Panc1 (cell line): Measurements from ENCODE around the gene KRT84. TPM values are rescaled to one million over a fixed set of nuclear protein-coding genes. Genes with fewer than 3 reads are reported as not detected.

Experiments
- ATAC-seq: fragments of 200-7000 bp; cut with Tn5 transposase; 2 replicates; pipeline ENCODE4 v1.9.1; 2020; ENCODE audit warnings: mild to moderate bottlenecking, moderate library complexity
- Bru-seq: library from RNA; stranded (reverse); fragments of 400-500 nt; gene quantifications from one replicate; lab custom pipeline; 2021; lab: Mats Ljungman, UMichigan
- BruChase-seq, 2 experiments: library from RNA; stranded (reverse); fragments of 400-500 nt; gene quantifications; one replicate each; lab custom pipeline; 2021; lab: Mats Ljungman, UMichigan
- BruUV-seq: library from RNA; stranded (reverse); fragments of 400-500 nt; replicated peaks from 2 replicates; lab custom pipeline; 2021; lab: Mats Ljungman, UMichigan
- CTCF ChIA-PET: fragments of 300-600 bp; sonication (Branson Sonifier 250); formaldehyde crosslinking; loops from one replicate; lab custom pipeline; 2022; ENCODE audit warnings: antibody characterized with exemption; lab: Charles Lee
- POLR2A ChIA-PET: fragments of 300-600 bp; sonication (Branson Sonifier 250); formaldehyde crosslinking; loops from one replicate; lab custom pipeline; 2022; ENCODE audit warnings: antibody characterized with exemption; lab: Charles Lee
- DNase-seq: peaks from one replicate; pipeline ENCODE4 v3.0.0-alpha.2; 2010; ENCODE audit warnings: low read depth, low spot score
- H3K27ac ChIP-seq: 2 replicates; pipeline ENCODE4 v1.5.1; 2011; ENCODE audit warnings: mild to moderate bottlenecking, low read length, inconsistent platforms
- H3K27me3 ChIP-seq: fragments of 200-500 bp; sonication (Bioruptor generic); 2 replicates; pipeline ENCODE4 v1.6.0; 2014; ENCODE audit warnings: low read length, inconsistent platforms; ENCODE audit not compliant: control insufficient read depth, insufficient read depth
- H3K36me3 ChIP-seq: fragments of 200-500 bp; sonication (Bioruptor generic); 2 replicates; pipeline ENCODE4 v1.5.1; 2014; ENCODE audit warnings: inconsistent platforms, mild to moderate bottlenecking, low read length, moderate library complexity; ENCODE audit not compliant: control insufficient read depth, insufficient read depth
- H3K4me1 ChIP-seq: 2 replicates; pipeline ENCODE4 v1.5.1; 2011; ENCODE audit warnings: inconsistent platforms, mild to moderate bottlenecking, low read length, moderate library complexity; ENCODE audit not compliant: control insufficient read depth, insufficient read depth
- H3K4me3 ChIP-seq, 2 experiments: 2 replicates each; pipeline ENCODE4 v1.5.1; 2011 to 2012; ENCODE audit warnings: low read depth in 2 of 2, low read length in 2 of 2, mild to moderate bottlenecking in 2 of 2, inconsistent platforms in 1 of 2, moderate library complexity in 1 of 2
- H3K9me3 ChIP-seq: fragments of 200-500 bp; sonication (Bioruptor generic); 2 replicates; pipeline ENCODE4 v1.5.1; 2014; ENCODE audit warnings: low read depth, mild to moderate bottlenecking, inconsistent platforms, low read length, moderate library complexity; ENCODE audit not compliant: control insufficient read depth, insufficient read depth
- CTCF ChIP-seq: fragments of 450-650 bp; IDR thresholded peaks from 2 replicates; pipeline ENCODE4 v1.5.1; 2017; ENCODE audit warnings: mild to moderate bottlenecking
- POLR2AphosphoS5 ChIP-seq: IDR thresholded peaks from 2 replicates; pipeline ENCODE4 v1.6.1; 2012; ENCODE audit warnings: mild to moderate bottlenecking, low read depth, low read length, moderate library complexity
- REST ChIP-seq, 2 experiments: IDR thresholded peaks; 2 replicates each; pipeline ENCODE4 v1.6.1; 2011 to 2012; ENCODE audit warnings: low read depth in 2 of 2, control low read depth in 1 of 2, low read length in 1 of 2, mild to moderate bottlenecking in 1 of 2, moderate library complexity in 1 of 2; ENCODE audit not compliant: insufficient read depth in 1 of 2
- SIN3A ChIP-seq: IDR thresholded peaks from 2 replicates; pipeline ENCODE4 v1.6.1; 2012; ENCODE audit warnings: low read depth, mild to moderate bottlenecking, low read length, moderate library complexity, borderline replicate concordance; ENCODE audit not compliant: insufficient read depth
- TCF7L2 ChIP-seq: IDR thresholded peaks from 2 replicates; pipeline ENCODE4 v1.6.1; 2011; ENCODE audit warnings: mild to moderate bottlenecking, low read depth, low read length, inconsistent platforms
- in situ Hi-C: cut with HindIII; loops from 2 replicates; pipeline ENCODE4 v1.10.0; 2016; ENCODE audit warnings: low sequenced_read_pairs, low pct_unique_long_range_greater_than_20kb
- intact Hi-C: fragments of 100-400 bp; cut with micrococcal nuclease; formaldehyde crosslinking; loops from one replicate; pipeline ENCODE4 v1.10.0; 2022; ENCODE audit not compliant: unreplicated experiment
- long read RNA-seq: library from polyadenylated mRNA; unstranded; transcript quantifications from one replicate; pipeline ENCODE4 v2.0.0, GENCODE V29; 2021; ENCODE audit not compliant: unreplicated experiment
- polyA plus RNA-seq: library from polyadenylated mRNA; unstranded; fragments of >200 nt; gene quantifications from one replicate; pipeline ENCODE4 v1.2.1, GENCODE V29; 2012; ENCODE audit warnings: missing spikeins; ENCODE audit not compliant: insufficient read length
- total RNA-seq: library from RNA; stranded (reverse); gene quantifications from one replicate; pipeline ENCODE4 v1.2.1, GENCODE V29; 2021; ENCODE audit not compliant: unreplicated experiment

KRT84 gene
- total RNA-seq (not detected), Bru-seq, nascent RNA (not detected), BruChase-seq, experiment 1, labeled RNA remaining after a 2-hour chase (not detected), BruChase-seq, experiment 2, labeled RNA remaining after a 6-hour chase (not detected)
- polyA plus RNA-seq: 0.27 TPM
- long read RNA-seq: 0 reads

- Histone ChIP-seq H3K9me3 (no peaks in the 10 kb centered on the region), H3K27me3 (peaks cover 11% of the 10 kb centered on the region), H3K4me1 (no peaks in the 10 kb centered on the region), H3K36me3 (no peaks in the 10 kb centered on the region), H3K4me3 (no peak within 1 kb of the TSS), H3K27ac (no peak within 1 kb of the TSS)
- CTCF ChIA-PET: no interaction called here
- in situ Hi-C loops (no loop called here), intact Hi-C loops (no loop called here)
- no peak for DNase-seq
- ATAC-seq: no peak
- POLR2A ChIA-PET: no interaction called here
- no TSS peak for BruUV-seq
- no peak for TF ChIP-seq CTCF
- TF ChIP-seq POLR2AphosphoS5: no peak
- TF ChIP-seq REST (IDR thresholded peaks at IDR 0.05; ENCODE audit: insufficient read depth in 1 of 2, low read depth in 2 of 2, low read length in 1 of 2): no peak
- TF ChIP-seq TCF7L2: no peak
- no peak for TF ChIP-seq SIN3A
These were observed at the start of gene KRT84 for GRCh38 chr12:52385226-52385702. Gene KRT84, minus strand, starts transcription at chr12:52385652. Its CDS starts 67 bp downstream, at chr12:52385585.

- Histone ChIP-seq H3K36me3 (no peaks in the 10 kb centered on the region), H3K27ac (no peak overlapping the region), H3K4me1 (no peaks in the 10 kb centered on the region), H3K4me3 (no peak overlapping the region), H3K27me3 (peaks cover 14% of the 10 kb centered on the region), H3K9me3 (no peaks in the 10 kb centered on the region)
- ChIA-PET POLR2A (no interaction called here), CTCF (interaction anchor here (0.6 to 0.9 kb wide), 3 partner anchors 24 to 116 kb away, joined by 3 to 4 read pairs (median 3); no protein-coding TSS in a partner anchor)
- ATAC-seq (no peak), DNase-seq (no peak)
- in situ Hi-C loops (no loop called here), intact Hi-C loops (no loop called here)
- BruUV-seq: no TSS peak
- TF ChIP-seq POLR2AphosphoS5 (no peak), SIN3A (no peak), TCF7L2 (no peak), CTCF (no peak), REST (IDR thresholded peaks at IDR 0.05; ENCODE audit: insufficient read depth in 1 of 2, low read depth in 2 of 2, low read length in 1 of 2) (no peak)
These were observed 49.5 kb upstream of the KRT84 start for GRCh38 chr12:52434760-52435530.
